Transverse colon (tissue), 4 donors: ENCODE data around the gene GRAMD1B. TPM values are rescaled to one million over a fixed set of nuclear protein-coding genes. Genes with fewer than 3 reads are reported as not detected.

Experiments
- DNase-seq: peaks from one replicate; pipeline ENCODE4 v3.0.0-alpha.2; 2019
- H3K27ac ChIP-seq, 4 donors: fragments of 200-600 bp; sonication (generic); 2 replicates each; pipeline ENCODE4 v1.5.1; 2016 to 2018; ENCODE audit warnings: inconsistent platforms in 4 of 4
- H3K27me3 ChIP-seq: fragments of 200-600 bp; sonication (generic); 2 replicates; pipeline ENCODE4 v1.5.1; 2017; ENCODE audit warnings: inconsistent platforms
- H3K36me3 ChIP-seq, 4 donors: fragments of 200-600 bp; sonication (generic); 2 replicates each; pipeline ENCODE4 v1.5.1; 2017 to 2019; ENCODE audit warnings: inconsistent platforms in 4 of 4
- H3K4me1 ChIP-seq, 4 donors: fragments of 200-600 bp; sonication (generic); 2 replicates each; pipeline ENCODE4 v1.5.1; 2017 to 2020; ENCODE audit warnings: inconsistent platforms in 4 of 4
- H3K4me3 ChIP-seq, 4 donors: fragments of 200-600 bp; sonication (generic); 1 replicate in 1 of 4; 2 replicates in 3 of 4; pipeline versions ENCODE4 v1.5.1 to v1.6.1; 2017 to 2019; ENCODE audit warnings: inconsistent platforms in 4 of 4
- H3K9me3 ChIP-seq, 2 donors: fragments of 200-600 bp; sonication (generic); 2 replicates each; pipeline ENCODE4 v1.5.1; 2017 to 2019; ENCODE audit warnings: inconsistent platforms in 2 of 2
- CTCF ChIP-seq, 5 experiments: fragments of 200-600 bp in 3 of 5; fragments of 450-650 bp in 2 of 5; sonication (generic) in 3 of 5; IDR thresholded peaks; 1 replicate in 2 of 5; 2 replicates in 3 of 5; pipeline ENCODE4 v1.5.1; 2016 to 2017; ENCODE audit warnings: antibody characterized with exemption in 5 of 5, inconsistent platforms in 3 of 5, mild to moderate bottlenecking in 2 of 5, moderate library complexity in 1 of 5
- EP300 ChIP-seq: sonication (generic); formaldehyde crosslinking; IDR thresholded peaks from one replicate; pipeline ENCODE4 v1.6.1; 2017; ENCODE audit warnings: antibody characterized with exemption, low read depth
- POLR2A ChIP-seq: fragments of 450-650 bp; IDR thresholded peaks from one replicate; pipeline ENCODE4 v1.6.1; 2016; ENCODE audit warnings: antibody characterized with exemption, mild to moderate bottlenecking, moderate library complexity
- POLR2AphosphoS5 ChIP-seq, 3 donors: sonication (generic); formaldehyde crosslinking; IDR thresholded peaks; one replicate each; pipeline ENCODE4 v1.6.1; 2016; ENCODE audit warnings: antibody characterized with exemption in 3 of 3
- WGBS, 2 donors: methylation state at CpG; one replicate each; pipeline ENCODE4 v1.1.5; 2018; ENCODE audit warnings: low coverage in 1 of 2; 5-methylcytosine and 5-hydroxymethylcytosine counted together
- in situ Hi-C, 4 donors: fragments of 200-750 bp; cut with MboI; loops; one replicate each; pipeline versions ENCODE4 v1.15.0 to v1.15.1; 2017; ENCODE audit warnings: low sequenced_read_pairs in 3 of 4, low pct_ligation_motif_present in 1 of 4, low pct_unique_long_range_greater_than_20kb in 1 of 4
- intact Hi-C: fragments of 100-400 bp; cut with DNase I; formaldehyde crosslinking; loops from one replicate; pipeline ENCODE4 v1.15.1; 2023; ENCODE audit warnings: low total_unique reads
- total RNA-seq, 4 donors: library from RNA; depleted of rRNA; stranded (reverse); fragments of >200 nt; gene quantifications; one replicate each; pipeline ENCODE4 v1.1.0, GENCODE V29; 2016

GRAMD1B gene
- total RNA-seq, 4 donors from 2014 or later, result 4.3 to 58.4 (median 9.9) TPM

- no peak overlapping the region for H3K4me3 ChIP-seq
- H3K27ac ChIP-seq, result no peak overlapping the region
- no peaks in the 10 kb centered on the region for H3K9me3 ChIP-seq
- no peak for DNase-seq
- no peaks in the 10 kb centered on the region for H3K27me3 ChIP-seq
- in situ Hi-C loops, result no loop called here
- H3K4me1 ChIP-seq, result no peaks in the 10 kb centered on the region
- TF ChIP-seq CTCF (IDR thresholded peaks at IDR 0.05) (no peak), POLR2A (no peak), POLR2AphosphoS5 (IDR thresholded peaks at IDR 0.05) (no peak), EP300 (no peak)
- 83% methylated on average over 1 of the region's 1 CpG; no CpG with 5 or more reads in 1 of the 2 donors for WGBS, 2 donors
- no peaks in the 10 kb centered on the region for H3K36me3 ChIP-seq
- intact Hi-C loops, result no loop called here
Measured at GRCh38 chr11:123607781-123608180, 177.7 kb downstream of the GRAMD1B start.

- Histone ChIP-seq H3K4me3 (no peak overlapping the region), H3K27me3 (no peaks in the 10 kb centered on the region), H3K9me3 (no peaks in the 10 kb centered on the region), H3K27ac (no peak overlapping the region), H3K4me1 (no peaks in the 10 kb centered on the region), H3K36me3 (no peaks in the 10 kb centered on the region)
- intact Hi-C loops (no loop called here), in situ Hi-C loops (no loop called here)
- 76 to 88% methylated on average over 2 to 9 of the region's 9 CpGs for WGBS, 2 donors
- DNase-seq, result no peak
- TF ChIP-seq CTCF (IDR thresholded peaks at IDR 0.05) (no peak), POLR2AphosphoS5 (IDR thresholded peaks at IDR 0.05) (no peak), EP300 (no peak), POLR2A (no peak)
Measured at GRCh38 chr11:123608371-123608770, 178.3 kb downstream of the GRAMD1B start.

- H3K36me3 ChIP-seq, result no peaks in the 10 kb centered on the region
- no peaks in the 10 kb centered on the region for H3K9me3 ChIP-seq
- in situ Hi-C loops (no loop called here), intact Hi-C loops (no loop called here)
- no peaks in the 10 kb centered on the region for H3K27me3 ChIP-seq
- TF ChIP-seq POLR2A (no peak), EP300 (no peak), POLR2AphosphoS5 (IDR thresholded peaks at IDR 0.05) (no peak), CTCF (IDR thresholded peaks at IDR 0.05) (no peak)
- H3K4me3 ChIP-seq, result no peak overlapping the region
- H3K4me1 ChIP-seq, result no peaks in the 10 kb centered on the region
- H3K27ac ChIP-seq, result no peak overlapping the region
- DNase-seq, result no peak
- 88 to 93% methylated on average over 3 to 8 of the region's 8 CpGs for WGBS, 2 donors
Measured at GRCh38 chr11:123608945-123609344, 178.9 kb downstream of the GRAMD1B start.

- Histone ChIP-seq H3K4me3 (no peak overlapping the region), H3K36me3 (no peaks in the 10 kb centered on the region), H3K27me3 (no peaks in the 10 kb centered on the region), H3K9me3 (no peaks in the 10 kb centered on the region), H3K4me1 (no peaks in the 10 kb centered on the region), H3K27ac (no peak overlapping the region)
- no peak for DNase-seq
- in situ Hi-C loops (no loop called here), intact Hi-C loops (no loop called here)
- no peak for TF ChIP-seq CTCF (IDR thresholded peaks at IDR 0.05)
- TF ChIP-seq POLR2AphosphoS5 (IDR thresholded peaks at IDR 0.05), result no peak
- no peak for TF ChIP-seq EP300
- TF ChIP-seq POLR2A, result no peak
- 92 to 100% methylated on average over 4 of the region's 4 CpGs for WGBS, 2 donors
Measured at GRCh38 chr11:123611698-123612097, 181.6 kb downstream of the GRAMD1B start.
